Measurements from ENCODE around the gene ITM2B.
"Not testable (repeated sequence)": the region's sequence is repeated elsewhere in the genome, so short reads cannot be mapped to it uniquely, and the experiment has no call there.

ITM2B gene

DNA sequence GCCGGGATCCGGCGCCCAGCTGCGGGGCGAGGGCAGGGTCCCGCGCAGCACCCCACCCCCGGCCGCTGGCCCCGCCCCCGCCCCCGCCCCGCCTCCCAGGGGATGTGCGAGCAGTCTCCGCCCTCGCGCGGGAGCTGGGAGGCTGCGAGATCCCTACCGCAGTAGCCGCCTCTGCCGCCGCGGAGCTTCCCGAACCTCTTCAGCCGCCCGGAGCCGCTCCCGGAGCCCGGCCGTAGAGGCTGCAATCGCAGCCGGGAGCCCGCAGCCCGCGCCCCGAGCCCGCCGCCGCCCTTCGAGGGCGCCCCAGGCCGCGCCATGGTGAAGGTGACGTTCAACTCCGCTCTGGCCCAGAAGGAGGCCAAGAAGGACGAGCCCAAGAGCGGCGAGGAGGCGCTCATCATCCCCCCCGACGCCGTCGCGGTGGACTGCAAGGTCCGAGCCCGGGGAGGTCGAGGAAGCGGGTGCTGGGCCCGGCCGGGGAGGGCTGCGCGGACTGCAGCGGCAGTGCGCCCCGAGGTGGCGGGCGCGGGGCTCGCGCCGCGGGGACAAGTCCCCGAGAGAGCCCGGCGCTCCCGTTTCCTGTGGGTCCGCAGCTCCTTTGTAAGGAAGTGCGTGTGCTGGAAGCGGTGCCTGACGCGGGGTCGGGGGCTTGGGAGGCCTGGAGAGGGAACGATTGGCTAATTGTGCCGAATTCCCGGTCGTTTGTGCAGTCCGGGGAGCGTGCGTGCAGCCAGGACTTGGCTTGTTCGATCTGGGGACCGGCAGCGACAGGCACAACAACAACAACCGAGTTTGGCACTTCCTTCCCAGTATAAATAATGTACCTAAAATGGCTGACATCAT, at the start of gene ITM2B:
TSS of gene ITM2B (plus strand) at position 161 of the 843 bp plus-strand sequence. CDS start at position 316, 155 bp downstream.
- DNase-seq, result peak; percentile 37

DNA sequence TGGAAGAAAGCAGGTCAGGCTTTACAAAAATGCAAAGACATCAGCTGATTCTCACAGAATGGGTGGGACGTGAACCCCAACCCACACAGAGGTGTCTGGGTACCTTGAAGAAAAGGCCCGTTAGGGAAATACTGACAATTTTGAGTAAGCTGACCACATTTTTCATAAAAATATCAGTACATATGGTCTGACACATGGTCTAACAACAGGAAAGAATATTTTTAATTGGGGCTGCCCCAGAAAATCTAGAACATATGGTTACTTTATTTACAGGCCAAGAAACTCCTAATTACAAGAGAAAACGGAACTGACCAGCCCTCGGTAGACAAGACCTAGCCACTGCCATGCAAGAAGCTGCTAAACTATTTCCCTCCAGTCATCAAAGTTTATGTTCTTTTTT, 48.7 kb upstream of the ITM2B start:
- peak; percentile 11 for DNase-seq

- no peak for DNase-seq
Measured at GRCh38 chr13:48185018-48185417, 48.0 kb upstream of the ITM2B start.

DNA sequence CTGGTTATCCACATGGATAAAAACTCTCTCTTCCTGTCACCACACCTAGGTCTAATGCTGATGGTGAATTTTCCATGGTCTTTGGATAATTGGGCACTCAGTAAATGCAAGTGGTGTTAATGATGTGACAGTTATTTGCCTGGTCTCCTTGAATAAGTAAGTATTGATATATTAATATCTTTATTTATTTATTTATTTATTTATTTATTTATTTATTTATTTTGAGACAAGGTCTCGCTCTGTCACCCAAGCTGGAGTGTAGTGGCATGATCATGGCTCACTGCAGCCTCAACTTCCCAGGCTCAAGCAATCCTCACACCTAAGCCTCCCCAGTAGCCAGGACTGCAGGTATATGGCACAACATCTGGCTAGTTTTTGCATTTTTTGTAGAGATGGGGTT, 46.3 kb upstream of the ITM2B start:
- DNase-seq, result no peak

DNA sequence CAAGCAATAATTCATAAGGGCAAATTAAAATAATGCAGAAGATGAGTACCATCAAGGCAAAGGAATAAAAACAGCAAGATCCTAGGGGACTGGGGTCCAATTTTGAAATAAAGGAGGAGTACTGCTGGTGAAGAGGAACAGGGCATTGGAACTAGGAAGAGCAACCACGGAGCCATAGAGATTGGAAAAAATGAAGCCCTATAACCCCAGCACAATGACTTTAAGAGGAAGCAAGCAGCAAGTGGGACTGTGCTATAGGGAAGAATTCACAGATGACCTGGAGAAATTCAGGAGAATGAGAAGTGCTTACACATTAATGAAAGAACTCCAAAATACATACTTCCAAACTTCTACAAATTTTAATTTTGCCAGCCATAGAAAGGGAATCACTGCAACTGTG, 44.9 kb upstream of the ITM2B start:
- no peak for DNase-seq

GRCh38 chr13:48188601-48189000, 44.4 kb upstream of the ITM2B start:
- no peak for DNase-seq

GRCh38 chr13:48189171-48189570, 43.8 kb upstream of the ITM2B start:
- no peak for DNase-seq

GRCh38 chr13:48192411-48192935, 40.5 kb upstream of the ITM2B start:
- no peak for DNase-seq

DNA sequence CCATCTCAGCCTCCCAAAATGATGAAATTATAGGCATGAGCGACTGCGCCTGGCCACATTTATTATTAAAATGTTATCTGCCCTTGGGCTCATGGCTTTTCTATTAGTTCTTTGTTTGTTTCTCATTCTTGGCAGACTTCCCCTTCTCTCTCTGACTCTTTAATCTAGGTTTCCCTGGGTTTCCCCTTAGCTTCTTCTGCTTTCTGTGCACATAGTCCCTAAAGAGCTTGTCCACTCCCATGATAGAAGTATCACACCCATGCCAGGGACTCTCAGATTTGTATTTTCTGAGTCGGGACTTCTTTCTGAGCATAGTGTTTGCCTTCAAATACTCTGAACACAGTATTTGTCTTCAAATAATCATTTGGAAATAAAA, 38.6 kb upstream of the ITM2B start:
- DNase-seq, result no peak

GRCh38 chr13:48199404-48199946, 33.5 kb upstream of the ITM2B start:
- DNase-seq, result no peak

DNA sequence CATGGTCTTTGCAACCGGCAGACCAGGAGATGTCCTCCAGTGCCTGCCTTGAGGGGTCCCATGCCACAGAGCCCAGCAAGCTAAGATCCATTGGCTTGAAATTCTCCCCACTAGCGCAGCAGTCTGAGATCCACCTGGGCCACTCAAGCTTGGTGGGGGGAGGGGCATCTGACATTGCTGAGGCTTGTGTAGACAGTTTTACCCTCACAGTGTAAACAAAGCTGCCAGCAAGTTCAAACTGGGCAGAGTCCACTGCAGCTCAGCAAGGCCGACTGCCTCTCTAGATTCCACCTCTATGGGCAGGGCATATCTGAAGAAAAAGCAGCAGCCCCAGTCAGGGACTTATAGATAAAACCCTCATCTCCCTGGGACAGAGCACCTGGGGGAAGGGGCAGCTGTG, 32.0 kb upstream of the ITM2B start:
- no peak for DNase-seq

DNA sequence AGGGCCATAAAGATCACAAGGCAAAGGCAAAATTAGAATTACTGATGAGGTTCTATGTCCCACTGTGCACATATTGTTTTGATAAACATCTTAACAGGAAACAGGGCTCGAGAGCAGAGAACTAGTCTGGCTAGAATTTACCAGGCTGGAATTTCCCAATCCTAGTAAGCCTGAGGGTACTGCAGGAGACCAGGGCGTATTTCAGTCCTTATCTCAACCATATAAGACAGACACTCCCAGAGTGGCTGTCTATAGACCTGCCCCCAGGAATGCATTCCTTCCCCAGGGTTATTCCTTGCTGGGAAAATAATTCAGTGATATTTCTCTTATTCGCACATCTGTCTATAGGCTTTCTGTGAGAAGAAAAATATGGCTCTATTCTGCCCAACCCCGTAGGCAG, 25.8 kb upstream of the ITM2B start:
- not testable (repeated sequence) for DNase-seq

DNA sequence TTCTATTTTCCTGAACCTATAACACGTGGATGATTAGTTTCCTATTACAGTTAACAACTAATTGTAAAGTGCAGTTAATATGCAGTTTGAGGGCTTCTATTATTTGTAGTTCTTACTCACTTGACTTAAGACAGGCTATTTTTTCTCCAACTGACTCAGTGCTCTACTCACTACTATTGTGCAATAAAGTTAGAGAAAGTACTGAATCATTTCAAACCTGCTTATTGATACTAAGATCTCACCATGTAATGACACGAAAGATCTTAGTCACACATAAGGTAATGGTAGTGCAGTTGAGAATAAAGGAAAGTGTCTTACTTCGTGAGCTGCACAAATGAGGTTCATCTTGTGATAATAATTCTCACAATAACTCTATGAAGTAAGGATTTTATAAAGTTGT, 22.8 kb upstream of the ITM2B start:
- DNase-seq, result no peak

DNA sequence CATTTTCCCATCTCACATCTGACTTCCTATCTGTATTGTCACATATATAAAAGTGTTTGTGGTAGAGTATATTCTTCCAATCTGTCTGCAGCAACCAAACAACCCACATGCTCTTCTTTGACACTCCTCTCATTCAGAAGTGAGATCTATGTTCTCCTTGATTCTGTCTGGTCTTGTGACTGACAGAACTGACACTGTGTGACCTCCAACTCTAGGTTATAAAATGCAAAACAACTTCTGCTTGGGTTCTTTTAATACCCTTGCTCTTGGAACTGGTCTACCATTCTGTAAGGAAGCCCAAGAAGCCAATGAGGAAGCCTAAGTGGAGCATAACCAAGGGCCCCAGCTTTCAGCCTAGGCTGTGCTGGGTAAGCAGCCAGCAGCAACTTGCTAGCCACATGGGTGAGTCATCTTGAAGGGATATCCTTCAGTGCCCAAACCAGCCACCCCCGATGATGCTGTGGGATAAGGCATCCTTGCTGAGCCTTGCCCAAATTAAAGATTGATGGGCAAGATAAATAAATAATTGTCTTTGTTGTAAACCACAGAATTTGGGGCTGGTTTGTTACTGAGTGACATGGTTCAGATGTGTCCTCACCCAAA, 18.4 kb upstream of the ITM2B start:
- DNase-seq, result no peak

- not testable (repeated sequence) for DNase-seq
Measured at GRCh38 chr13:48215511-48216203, 17.3 kb upstream of the ITM2B start.

DNA sequence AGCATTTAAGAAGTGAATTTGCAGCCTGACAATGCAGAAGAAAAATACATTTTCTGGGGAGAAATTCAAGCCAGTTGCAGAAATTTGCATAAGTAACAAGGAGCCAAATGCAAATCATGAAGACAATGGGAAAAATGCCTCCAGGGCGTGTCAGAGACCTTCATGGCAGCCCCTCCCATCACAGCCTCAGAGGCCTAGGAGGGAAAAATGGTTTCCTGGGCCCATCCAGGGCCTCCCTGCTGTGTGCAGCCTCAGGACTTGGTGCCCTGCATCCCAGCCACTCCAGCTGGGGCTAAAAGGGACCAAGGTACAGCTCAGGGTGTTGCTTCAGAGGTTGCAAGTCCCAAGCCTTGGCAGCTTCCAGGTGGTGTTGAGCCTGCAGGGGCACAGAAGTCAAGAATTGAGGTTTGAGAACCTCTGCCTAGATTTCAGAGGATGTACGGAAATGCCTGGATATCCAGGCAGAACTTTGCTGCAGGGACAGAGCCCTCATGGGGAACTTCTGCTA, 16.7 kb upstream of the ITM2B start:
- no peak for DNase-seq

- no peak for DNase-seq
Measured at GRCh38 chr13:48220592-48220980, 12.4 kb upstream of the ITM2B start.

GRCh38 chr13:48220981-48221685, 11.9 kb upstream of the ITM2B start:
- DNase-seq, result no peak

GRCh38 chr13:48221686-48222187, 11.3 kb upstream of the ITM2B start:
- DNase-seq, result no peak

- DNase-seq, result no peak
Measured at GRCh38 chr13:48222358-48223301, 10.4 kb upstream of the ITM2B start.

DNA sequence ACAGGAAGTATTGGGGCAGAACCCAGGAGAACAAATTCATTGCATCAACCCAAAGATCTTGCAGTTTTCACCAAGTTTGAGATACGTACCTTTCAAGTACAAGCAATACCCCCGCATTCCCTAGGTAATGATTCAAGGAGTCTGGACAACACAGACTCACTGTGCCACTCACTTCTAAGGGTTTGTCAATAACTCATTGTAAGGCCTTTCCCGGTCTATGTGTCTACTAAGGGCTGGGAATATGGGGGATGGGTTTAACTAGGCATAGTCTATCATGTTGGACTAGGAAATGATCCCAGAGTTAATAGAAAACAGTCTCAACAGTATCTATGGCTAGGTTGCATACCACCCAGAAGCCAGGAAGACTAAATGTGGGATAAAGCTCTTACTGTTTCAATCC, 8.3 kb upstream of the ITM2B start:
- no peak for DNase-seq
